ENCODE results near the gene KIF26A.

Gene KIF26A

DNA sequence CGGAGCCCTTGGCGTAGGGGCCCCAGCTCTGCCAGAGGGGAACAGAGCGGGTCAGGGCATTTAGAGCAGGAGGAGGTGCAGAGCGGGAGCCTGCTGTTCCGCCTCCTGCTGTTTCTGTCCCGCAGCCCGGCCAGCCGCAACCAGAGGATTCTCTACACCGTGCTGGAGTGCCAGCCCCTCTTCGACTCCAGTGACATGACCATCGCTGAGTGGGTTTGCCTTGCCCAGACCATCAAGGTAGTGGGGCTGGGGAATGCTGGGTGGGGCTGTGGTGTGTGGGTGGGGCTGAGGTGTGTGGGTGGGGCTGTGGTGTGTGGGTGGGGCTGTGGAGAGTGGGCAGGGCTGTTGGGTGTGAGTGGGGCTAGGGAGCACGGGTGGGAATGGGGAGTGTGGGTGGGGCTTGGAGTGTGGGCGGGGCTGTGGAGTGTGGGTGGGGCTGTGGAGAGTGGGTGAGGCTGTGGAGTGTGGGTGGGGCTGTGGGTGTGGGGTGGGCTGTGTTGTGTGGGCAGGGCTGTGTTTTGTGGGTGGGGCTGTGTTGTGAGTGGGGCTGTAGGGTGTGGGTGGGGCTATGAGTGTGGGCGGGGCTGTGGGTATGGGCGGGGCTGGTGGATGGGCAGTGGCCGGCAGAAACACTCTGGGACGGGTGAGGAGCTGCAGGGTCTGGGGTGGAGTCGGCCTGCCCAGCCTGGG is 44.9 kb upstream of the KIF26A start:
- no peaks in the 10 kb centered on the region for H3K36me3 ChIP-seq (replicated peaks)
- TF ChIP-seq, protein P1, sequence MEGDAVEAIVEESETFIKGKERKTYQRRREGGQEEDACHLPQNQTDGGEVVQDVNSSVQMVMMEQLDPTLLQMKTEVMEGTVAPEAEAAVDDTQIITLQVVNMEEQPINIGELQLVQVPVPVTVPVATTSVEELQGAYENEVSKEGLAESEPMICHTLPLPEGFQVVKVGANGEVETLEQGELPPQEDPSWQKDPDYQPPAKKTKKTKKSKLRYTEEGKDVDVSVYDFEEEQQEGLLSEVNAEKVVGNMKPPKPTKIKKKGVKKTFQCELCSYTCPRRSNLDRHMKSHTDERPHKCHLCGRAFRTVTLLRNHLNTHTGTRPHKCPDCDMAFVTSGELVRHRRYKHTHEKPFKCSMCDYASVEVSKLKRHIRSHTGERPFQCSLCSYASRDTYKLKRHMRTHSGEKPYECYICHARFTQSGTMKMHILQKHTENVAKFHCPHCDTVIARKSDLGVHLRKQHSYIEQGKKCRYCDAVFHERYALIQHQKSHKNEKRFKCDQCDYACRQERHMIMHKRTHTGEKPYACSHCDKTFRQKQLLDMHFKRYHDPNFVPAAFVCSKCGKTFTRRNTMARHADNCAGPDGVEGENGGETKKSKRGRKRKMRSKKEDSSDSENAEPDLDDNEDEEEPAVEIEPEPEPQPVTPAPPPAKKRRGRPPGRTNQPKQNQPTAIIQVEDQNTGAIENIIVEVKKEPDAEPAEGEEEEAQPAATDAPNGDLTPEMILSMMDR (IDR thresholded peaks at IDR 0.05; ENCODE audit: low read depth, low read length, missing control alignments) = no peak
- no peak for DNase-seq
- H3K27ac ChIP-seq = no peak overlapping the region
- no peaks in the 10 kb centered on the region for H3K27me3 ChIP-seq (replicated peaks)
- no peak overlapping the region for H3K4me3 ChIP-seq (ENCODE audit: low read depth, low read length)
- in situ Hi-C loops (cut with HindIII; ENCODE audit: low pct_ligation_motif_present, low sequenced_read_pairs) = no loop called here

DNA sequence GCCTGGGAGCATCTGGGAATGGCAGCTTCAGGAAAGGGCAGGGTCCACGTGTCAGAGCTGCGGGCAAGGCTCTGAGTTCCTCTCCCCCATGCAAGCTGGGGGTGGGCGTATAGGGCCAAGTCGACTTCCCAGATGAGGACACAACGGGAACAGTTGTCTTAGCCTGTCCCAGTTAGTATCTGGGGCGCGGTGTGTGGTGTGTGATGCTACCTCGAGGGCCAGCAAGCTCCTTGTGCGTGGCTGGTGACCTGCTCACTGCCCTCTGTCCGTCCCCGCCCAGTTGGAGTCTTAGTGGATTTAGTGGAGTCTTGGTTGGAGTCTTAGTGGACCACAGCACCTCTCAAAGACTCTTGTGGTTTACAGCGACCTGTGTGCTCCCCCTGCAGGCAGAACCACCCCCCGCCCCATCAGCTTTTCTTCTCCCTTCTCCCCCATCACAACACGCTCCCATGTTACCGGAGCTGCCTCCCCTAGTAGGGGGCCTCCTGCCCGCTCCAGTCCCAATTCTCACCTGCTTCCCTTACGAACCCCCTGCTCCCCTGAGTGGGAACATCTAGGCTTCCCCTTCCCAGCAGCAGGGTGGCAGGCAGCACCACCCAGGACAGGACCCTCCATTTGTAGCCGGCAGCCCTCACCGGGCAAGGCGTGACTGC is 44.2 kb upstream of the KIF26A start:
- in situ Hi-C loops (cut with HindIII; ENCODE audit: low pct_ligation_motif_present, low sequenced_read_pairs) = no loop called here
- no peak overlapping the region for H3K27ac ChIP-seq
- DNase-seq = no peak
- no peaks in the 10 kb centered on the region for H3K36me3 ChIP-seq (replicated peaks)
- H3K4me3 ChIP-seq (ENCODE audit: low read depth, low read length) = no peak overlapping the region
- TF ChIP-seq, protein P1 (IDR thresholded peaks at IDR 0.05; ENCODE audit: low read depth, low read length, missing control alignments) = no peak
- no peaks in the 10 kb centered on the region for H3K27me3 ChIP-seq (replicated peaks)

DNA sequence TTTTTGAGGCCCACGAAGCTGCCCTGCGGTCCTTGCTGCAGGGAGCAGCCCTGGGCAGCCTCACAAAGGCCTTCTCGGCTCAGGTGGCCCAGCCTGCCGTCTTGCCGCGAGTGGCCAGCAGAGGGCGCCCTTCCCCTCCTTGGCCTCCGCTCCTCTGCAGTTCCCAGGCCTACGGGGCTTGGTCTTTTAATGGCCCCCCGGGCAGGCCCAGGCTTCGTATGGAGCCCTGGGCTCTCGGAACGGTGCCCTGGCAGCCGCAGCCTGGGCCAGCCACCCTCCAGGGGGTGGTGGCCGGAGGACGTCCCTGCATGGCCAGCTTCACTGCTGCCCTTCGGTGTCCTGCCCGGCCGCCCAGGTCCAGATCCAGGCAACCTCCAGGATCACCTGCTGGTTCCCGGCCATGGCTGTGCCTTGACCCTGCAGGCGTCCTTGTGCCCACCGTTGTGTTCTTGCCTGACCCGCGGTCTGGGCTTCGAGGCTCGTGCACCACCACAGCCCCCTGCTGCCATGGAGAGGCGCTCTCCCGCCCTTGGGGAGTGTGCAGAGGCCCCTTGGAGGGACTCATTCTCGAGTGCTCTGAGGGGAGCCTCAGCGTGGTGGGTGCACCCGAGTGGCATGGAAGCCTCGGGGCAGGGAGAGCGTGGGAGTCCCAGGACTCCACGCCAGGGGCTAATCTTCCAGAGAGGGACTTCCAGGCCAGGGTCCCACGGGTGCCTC is 43.5 kb upstream of the KIF26A start:
- Histone ChIP-seq H3K27ac (no peak overlapping the region), H3K4me3 (ENCODE audit: low read depth, low read length) (no peak overlapping the region), H3K36me3 (replicated peaks) (no peaks in the 10 kb centered on the region), H3K27me3 (replicated peaks) (no peaks in the 10 kb centered on the region)
- in situ Hi-C loops (cut with HindIII; ENCODE audit: low pct_ligation_motif_present, low sequenced_read_pairs) = no loop called here
- peak; percentile 39 for DNase-seq
- TF ChIP-seq, protein P1 (IDR thresholded peaks at IDR 0.05; ENCODE audit: low read depth, low read length, missing control alignments) = peak; percentile 90

DNA sequence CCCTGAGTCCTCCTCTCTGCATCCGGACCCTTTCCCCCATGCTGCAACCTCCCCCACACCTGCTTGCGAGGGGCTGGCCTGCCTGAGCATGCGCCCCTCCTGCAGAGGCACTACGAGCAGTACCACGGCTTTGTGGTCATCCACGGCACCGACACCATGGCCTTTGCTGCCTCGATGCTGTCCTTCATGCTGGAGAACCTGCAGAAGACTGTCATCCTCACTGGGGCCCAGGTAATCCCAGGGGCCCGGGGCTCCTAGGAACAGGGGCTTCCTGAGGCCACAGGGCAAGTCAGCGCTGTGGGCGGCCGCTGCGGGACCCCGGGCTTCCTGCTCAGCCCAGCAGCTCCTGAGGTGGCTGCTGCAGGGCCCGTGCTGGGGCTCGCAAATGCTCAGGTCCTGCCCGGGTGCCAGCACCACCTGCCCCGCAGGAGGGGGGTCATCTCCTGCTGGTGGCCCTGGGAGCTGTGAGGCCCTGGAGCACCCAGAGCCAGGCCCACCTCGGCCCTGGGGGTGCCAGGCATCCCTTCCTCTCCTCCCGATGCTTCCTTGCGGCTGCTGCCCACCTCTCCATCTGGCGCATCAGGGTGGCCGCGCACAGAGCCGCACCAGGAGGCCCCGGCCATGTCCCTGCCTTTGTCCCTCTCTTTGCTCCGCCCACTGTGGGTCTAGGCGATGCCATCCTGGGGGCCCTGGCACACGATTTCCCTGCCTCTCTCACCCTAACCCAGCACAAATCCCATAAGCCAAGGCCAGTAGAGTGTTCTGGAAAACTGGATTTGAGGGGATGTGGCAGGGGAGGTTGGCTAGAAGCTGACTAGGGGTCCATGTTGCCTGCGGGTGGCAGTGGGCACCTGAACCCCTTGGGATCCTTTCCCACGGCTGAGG is 42.7 kb upstream of the KIF26A start:
- DNase-seq = no peak
- Histone ChIP-seq H3K4me3 (ENCODE audit: low read depth, low read length) (no peak overlapping the region), H3K27me3 (replicated peaks) (no peaks in the 10 kb centered on the region), H3K36me3 (replicated peaks) (no peaks in the 10 kb centered on the region), H3K27ac (no peak overlapping the region)
- in situ Hi-C loops (cut with HindIII; ENCODE audit: low pct_ligation_motif_present, low sequenced_read_pairs) = no loop called here
- TF ChIP-seq, protein P1 (IDR thresholded peaks at IDR 0.05; ENCODE audit: low read depth, low read length, missing control alignments) = no peak

DNA sequence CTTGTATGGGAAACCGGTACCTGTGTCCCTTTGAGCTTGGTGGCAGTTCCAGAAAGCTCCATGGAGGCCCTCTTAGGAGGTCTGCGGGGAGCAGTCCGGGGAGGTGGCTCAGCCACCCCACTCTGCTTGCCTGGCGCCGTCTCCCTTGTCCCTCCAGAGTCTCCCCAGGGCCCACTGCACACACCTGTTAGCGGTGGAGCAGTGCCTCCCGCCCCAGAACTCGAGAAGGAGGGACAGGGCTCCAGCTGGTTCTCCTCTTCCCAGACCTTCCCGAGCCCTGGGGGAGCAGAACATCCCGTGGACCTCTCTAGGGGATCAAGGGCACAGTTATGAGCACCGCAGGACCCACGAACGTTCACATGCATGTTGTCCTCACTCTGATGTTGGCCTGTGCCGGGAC is 42.1 kb upstream of the KIF26A start:
- no peak overlapping the region for H3K4me3 ChIP-seq (ENCODE audit: low read depth, low read length)
- DNase-seq = no peak
- TF ChIP-seq, protein P1 (IDR thresholded peaks at IDR 0.05; ENCODE audit: low read depth, low read length, missing control alignments) = no peak
- H3K36me3 ChIP-seq (replicated peaks) = no peaks in the 10 kb centered on the region
- in situ Hi-C loops (cut with HindIII; ENCODE audit: low pct_ligation_motif_present, low sequenced_read_pairs) = no loop called here
- no peak overlapping the region for H3K27ac ChIP-seq
- no peaks in the 10 kb centered on the region for H3K27me3 ChIP-seq (replicated peaks)

Data from brain microvascular endothelial cell (primary cell).